GM18505 (cell line): ENCODE data around the gene KLK3.
"Not testable (repeated sequence)": the region's sequence is repeated elsewhere in the genome, so short reads cannot be mapped to it uniquely, and the experiment has no call there.

Experiments used
- ATAC-seq: cut with Tn5 transposase; IDR thresholded peaks from one replicate; pipeline ENCODE4 v1.9.1; 2021; ENCODE audit not compliant: unreplicated experiment
- POLR2A ChIP-seq: IDR thresholded peaks from 4 replicates; pipeline ENCODE4 v1.6.1; 2011; ENCODE audit warnings: borderline replicate concordance; ENCODE audit not compliant: insufficient read depth, insufficient read length; ENCODE audit errors: extremely low read depth

The KLK3 gene

DNA sequence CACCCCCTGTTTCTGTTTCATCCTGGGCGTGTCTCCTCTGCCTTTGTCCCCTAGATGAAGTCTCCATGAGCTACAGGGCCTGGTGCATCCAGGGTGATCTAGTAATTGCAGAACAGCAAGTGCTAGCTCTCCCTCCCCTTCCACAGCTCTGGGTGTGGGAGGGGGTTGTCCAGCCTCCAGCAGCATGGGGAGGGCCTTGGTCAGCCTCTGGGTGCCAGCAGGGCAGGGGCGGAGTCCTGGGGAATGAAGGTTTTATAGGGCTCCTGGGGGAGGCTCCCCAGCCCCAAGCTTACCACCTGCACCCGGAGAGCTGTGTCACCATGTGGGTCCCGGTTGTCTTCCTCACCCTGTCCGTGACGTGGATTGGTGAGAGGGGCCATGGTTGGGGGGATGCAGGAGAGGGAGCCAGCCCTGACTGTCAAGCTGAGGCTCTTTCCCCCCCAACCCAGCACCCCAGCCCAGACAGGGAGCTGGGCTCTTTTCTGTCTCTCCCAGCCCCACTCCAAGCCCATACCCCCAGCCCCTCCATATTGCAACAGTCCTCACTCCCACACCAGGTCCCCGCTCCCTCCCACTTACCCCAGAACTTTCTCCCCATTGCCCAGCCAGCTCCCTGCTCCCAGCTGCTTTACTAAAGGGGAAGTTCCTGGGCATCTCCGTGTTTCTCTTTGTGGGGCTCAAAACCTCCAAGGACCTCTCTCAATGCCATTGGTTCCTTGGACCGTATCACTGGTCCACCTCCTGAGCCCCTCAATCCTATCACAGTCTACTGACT, at the start of gene KLK3:
Gene KLK3, plus strand, starts transcription at position 280 of the 775 bp plus-strand sequence. Its CDS starts 41 bp downstream, at position 321.
- TF ChIP-seq POLR2A, result no peak

DNA sequence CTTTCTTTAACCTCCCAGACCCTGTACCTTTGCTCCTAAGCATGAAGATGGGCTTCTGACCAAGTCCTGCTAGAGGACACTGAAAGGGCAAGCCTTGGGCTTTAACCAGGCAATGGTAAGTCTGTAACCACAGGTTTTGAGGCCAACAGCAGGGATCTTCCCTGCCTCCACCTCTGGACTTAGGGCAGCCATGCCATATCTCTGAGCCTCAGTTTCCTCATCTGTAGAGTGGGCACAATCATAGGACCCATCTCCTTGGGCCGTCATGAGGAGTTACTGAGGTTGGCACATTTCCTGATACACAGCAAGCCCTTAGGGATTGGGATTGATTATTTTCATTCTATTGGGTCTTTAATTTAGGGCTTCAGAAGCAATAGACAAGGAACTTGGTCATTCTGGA, 45.9 kb upstream of the KLK3 start:
- no peak for ATAC-seq

More for the DNA sequence above, at the start of gene KLK3:
- ATAC-seq, result no peak

DNA sequence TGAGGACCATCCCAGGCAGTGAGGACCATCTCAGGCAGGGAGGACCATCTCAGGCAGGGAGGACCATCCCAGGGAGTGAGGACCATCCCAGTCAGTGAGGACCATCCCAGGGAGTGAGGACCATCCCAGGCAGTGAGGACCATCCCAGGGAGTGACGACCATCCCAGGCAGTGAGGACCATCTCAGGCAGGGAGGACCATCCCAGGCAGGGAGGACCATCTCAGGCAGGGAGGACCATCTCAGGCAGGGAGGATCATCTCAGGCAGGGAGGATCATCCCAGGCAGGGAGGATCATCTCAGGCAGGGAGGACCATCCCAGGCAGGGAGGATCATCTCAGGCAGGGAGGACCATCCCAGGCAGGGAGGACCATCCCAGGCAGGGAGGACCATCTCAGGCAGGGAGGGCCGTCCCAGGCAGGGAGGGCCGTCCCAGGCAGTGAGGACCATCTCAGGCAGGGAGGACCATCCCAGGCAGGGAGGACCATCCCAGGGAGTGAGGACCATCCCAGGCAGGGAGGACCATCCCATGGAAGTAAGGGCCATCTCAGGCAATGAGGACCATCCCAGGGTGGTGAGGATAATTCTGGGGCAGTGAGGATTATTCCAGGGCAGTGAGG, 43.0 kb upstream of the KLK3 start:
- ATAC-seq, result not testable (repeated sequence)

More for the DNA sequence above, 45.9 kb upstream of the KLK3 start:
- TF ChIP-seq POLR2A, result no peak

DNA sequence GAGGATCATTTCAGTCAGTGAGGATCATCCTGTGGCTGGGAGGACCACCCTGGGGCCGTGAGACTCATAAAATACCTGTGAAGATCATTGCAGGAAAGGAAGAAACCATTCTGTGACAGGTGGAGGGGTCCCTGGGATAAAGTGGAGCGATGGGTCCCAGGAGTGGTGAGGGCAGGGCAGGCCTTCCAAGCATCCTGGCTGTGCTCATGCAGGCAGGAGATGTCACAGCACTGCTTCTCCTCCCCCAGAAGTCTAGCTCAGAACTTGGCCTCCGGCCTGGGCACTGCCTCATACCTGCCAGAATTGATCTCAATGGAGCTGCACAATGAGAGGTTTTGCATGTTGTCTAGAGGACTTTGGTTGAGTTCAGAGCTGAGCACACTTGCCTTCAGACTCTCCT, 42.2 kb upstream of the KLK3 start:
- ATAC-seq, result no peak
- TF ChIP-seq POLR2A, result no peak

DNA sequence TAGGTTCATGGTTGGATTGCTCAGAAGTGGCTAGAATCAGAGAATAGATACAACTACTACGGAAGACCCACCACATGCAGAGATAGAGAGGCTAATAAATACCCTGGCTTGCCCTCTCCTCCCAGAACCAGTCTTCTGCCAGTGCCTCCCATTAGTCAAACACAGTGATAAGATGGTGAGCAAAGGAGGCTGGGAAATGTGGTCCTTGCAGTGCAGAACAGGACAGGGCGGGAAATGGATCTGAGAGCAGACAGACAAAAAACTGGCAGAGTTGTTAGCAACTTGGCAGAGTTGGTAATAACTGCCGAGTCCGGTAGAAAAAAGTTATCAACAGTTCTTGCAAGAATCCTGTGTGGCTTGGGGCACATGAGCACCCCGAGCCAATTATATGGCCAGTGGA, 39.8 kb upstream of the KLK3 start:
- ATAC-seq, result no peak
- TF ChIP-seq POLR2A, result no peak

DNA sequence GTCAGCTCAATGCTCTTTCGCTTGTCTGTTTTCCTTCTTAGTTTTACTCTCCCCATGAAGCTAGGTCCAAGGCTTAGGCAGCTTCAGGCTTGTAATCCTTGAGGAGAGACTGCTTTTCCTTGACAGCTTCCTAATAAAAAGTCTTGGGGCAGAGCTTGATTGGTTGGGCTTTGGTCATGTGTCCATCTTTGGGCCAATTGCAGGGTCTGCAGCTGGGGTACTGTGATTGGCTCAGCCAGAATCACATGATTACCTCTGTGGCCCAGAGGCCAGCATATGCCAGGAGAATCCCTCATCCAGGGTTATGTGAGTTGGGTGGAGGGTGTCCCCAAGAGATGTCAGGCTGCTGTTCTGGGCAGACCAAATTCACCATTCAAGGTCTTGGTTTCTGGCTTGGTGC, 39.3 kb upstream of the KLK3 start:
- no peak for ATAC-seq
- no peak for TF ChIP-seq POLR2A

DNA sequence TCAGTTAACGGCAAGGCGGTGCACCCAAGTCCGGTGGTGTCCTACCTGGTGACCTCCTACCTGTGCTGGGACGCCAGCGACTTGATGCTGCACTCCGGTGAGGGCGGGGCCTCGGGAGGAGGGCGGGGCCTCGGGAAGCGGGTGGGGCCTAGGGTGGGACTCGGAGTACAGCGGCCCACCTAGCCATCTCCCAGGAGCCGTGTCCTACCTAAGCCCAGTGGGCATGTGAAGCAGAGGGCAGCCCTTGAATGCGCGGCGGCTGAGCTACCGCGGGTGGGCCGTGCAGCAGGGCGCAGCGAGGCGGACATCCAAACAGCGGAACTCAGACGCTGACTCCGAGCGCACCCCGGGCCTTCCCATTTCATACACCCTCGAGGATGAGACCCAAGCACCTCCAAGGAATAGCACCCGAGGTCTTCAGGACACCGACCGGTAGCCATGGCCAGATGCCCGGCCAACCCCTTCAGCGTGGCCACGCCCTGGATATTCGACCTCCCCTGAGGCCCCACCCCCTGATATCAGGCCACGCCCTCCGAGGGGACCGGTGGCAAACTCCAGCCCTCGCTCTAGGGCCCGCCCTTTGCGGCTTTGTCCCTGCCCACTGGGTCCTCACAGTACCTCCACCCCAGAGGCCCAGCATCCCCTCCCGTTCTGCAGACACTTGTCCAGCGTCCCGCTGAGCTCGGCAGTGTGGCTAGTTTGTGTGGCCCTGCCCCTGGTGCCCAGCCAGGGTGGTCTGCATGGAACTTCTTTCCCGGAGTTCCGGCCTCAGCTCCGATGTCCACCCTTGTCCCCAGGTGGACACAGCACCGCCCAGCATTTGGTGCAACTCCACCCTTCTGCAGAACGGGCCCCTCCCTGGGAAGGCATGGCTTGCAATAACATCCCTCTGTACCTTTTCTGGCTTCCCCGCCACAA, 36.5 kb upstream of the KLK3 start:
- peak; percentile 70 for TF ChIP-seq POLR2A
- ATAC-seq, result peak; percentile 48

DNA sequence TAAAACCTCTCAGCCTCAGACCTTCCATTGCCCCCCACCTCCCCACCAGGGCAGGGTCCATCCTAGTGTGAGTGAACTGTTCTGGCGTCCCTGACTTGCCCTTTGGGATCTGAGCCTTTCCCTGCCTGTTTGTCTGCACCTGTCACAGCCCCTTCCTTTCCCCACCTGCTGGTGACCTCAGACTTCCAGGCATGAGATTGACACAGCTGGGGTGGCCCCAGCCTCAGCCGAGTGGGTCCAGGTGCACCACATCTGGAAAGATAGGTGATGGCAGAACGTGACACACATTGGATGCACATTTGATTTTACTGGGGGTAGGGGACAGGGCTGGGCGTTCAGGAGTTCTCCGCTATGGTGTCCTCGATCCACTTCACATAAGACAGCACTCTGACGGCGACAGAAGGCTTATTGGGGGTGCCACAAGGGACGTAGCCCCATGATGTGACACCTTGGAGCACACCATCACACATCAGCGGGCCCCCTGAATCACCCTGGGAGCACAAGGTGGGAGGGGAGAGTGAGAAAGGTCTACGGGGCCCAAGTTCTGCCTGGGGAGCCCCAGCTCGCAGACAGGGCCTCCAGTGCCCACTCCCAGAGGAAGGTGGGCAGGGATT, 35.7 kb upstream of the KLK3 start:
- no peak for TF ChIP-seq POLR2A
- ATAC-seq, result no peak

DNA sequence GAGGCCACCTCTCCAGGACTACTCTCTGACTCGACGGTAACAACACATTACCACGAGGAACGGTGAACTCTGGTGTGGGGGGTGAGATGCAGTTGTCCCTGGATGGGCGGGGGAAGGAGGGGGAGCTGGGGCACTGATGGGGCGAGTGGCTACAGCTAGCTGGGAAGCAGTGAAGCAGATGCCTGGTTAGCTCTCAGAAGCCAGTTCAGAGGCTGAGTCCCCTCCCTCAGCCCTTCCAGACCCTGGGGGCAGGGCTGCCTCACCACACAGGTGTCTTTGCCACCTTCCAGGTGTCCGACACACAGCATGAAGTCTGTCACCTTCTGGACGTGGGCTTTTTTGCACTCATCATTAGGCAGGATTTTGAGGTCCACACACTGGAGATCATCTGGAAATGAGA, 35.1 kb upstream of the KLK3 start:
- no peak for TF ChIP-seq POLR2A

DNA sequence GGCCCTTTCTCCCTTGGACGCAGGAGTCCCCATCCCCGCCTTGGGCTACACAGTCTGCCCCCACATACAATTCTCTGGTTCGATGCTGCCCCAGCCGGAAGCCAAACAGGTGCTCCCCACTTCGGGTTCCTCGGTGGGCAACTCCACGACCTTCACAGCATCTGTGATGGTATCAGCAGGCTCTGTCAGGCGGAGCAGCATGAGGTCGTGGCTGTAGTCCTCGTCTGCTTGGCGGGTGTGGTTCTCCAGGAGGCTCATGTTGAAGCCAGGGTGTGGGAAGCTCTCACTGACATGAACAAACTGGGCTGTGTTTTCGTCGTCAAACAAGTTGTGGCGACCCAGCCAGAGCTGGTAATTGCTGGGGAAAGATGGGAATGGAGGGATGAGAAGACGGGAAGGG, 34.6 kb upstream of the KLK3 start:
- TF ChIP-seq POLR2A, result no peak
- no peak for ATAC-seq

More for the DNA sequence above, 35.1 kb upstream of the KLK3 start:
- no peak for ATAC-seq

DNA sequence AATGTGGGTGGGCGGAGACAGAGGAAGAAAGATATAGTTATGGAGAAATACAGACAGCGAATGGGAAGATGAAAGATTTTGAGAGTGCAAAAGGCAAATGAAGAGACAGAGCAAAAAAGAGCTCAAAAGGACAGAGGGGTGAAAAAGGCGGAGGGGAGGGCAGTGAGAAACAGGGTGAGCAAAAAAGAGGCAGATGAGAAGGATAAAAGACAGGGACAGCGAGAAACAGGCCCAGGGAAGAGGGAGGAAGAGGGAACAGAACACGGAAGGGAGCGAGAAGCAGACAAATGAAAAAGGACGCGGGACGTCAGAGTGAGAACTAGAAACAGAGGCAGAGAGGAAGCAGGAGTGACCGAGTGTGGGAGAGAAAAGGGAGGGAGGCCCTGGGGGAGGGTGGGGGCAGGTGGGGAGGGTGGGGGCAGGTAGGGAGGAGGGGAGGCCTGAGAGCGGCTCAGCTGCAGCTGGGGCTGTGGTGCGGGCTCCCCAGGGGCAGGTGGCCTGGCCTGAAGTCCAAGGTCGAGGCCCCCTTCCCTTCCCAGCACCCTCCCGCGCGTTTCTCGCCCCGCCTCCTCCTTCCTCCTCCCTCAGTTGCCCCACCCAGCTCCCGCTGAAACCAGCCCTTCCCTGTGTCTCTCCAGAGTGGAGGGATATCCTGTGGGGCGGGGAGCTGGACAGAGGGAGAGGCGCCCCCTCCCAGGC, 34.0 kb upstream of the KLK3 start:
- no peak for TF ChIP-seq POLR2A
- ATAC-seq, result no peak

DNA sequence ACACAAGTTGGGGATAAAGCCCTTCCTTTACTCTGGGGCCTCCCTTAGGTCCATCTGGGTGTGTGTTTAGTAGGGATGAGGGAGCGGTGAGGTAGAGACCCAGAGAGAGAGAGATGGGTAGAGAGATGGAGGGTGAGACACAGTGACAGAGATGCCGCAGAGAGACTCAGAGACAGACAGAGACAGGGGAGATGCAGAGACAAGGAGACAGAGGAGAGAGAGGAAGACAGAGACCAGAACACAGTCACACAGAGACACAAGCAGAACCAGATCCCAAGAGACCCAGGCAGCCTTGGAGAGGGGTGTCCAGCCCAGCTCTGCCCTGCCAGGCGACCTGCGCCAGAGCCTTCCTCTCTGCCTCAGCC, 33.5 kb upstream of the KLK3 start:
- no peak for TF ChIP-seq POLR2A
- ATAC-seq, result no peak

DNA sequence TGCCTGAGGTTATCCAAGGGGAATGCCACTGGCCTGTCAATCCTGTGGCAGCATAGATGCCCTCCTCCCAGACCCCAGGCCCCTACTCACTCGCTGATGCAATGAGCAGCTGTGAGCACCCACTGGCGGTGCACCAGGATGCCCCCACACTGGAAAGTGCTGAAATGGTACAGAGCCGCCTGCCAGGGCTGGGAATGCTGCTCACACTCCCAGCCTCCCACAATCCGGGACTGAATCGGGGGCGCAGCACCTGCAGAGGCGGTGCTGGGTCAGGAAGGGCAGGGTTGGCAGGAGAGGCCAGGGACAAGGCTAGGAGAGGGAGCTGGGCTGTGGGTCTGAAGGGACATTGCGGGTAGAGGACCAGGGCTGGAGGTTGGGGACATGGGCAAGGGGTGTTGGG, 33.1 kb upstream of the KLK3 start:
- no peak for TF ChIP-seq POLR2A
- no peak for ATAC-seq
